ENCODE data around the gene MYRF.
A peak's percentile ranks its signal among the peaks of the same experiment; 100 is the strongest.

The MYRF gene

DNA sequence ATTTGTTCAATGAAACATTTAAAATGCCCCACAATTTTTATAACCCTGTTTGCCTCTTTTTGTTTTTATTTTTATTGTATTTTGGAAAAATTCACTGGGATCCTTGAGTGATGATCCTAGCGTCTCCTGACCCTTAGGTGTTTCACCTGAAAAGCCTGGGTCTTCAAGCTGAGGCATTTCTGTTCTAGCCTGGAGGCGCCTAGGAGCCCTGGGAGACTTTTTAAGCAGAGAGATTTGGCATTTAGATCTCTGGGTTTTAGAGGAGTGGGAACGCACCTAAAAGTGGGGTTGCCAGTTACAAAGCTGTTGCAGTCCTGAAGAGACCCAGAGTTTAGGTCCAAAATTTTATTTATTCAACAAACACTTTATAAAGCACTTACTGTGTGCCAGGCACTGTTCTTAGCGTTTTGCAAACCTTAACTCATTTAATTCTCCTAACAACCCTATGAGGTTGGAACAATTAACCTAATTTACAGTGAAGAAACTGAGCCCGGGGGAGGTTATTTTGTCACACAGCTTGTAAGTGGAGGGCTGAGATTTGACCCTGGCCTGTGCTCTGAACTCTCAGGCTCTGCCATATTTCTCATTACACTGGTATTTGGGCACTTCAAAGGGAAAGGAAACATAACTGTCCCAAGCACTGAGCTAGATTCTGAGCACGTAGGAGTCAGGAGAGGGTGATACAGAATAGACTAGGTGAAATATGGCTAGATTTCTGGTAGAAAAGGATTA is 65.2 kb downstream of the MYRF start:
- no peak for DNase-seq (ENCODE audit: low read depth)

DNA sequence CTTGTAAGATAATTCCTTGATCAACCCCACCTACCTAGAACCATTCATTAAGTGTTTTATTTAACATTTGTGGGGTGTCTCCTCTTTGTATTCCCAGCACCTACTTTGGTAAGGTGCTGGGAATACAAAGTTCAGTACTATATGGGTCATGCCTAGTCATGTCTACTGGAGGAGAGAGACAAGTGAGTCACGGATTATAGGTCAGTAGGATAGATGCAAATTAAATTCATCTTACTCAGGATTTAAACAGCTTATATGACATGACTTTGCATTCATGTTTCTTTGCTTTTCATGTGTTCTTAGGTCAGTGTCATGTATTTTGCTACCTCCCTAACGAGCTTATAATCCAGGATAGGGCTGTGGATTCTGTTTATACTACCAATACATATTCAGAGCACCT is 67.7 kb downstream of the MYRF start:
- DNase-seq (ENCODE audit: low read depth): no peak

DNA sequence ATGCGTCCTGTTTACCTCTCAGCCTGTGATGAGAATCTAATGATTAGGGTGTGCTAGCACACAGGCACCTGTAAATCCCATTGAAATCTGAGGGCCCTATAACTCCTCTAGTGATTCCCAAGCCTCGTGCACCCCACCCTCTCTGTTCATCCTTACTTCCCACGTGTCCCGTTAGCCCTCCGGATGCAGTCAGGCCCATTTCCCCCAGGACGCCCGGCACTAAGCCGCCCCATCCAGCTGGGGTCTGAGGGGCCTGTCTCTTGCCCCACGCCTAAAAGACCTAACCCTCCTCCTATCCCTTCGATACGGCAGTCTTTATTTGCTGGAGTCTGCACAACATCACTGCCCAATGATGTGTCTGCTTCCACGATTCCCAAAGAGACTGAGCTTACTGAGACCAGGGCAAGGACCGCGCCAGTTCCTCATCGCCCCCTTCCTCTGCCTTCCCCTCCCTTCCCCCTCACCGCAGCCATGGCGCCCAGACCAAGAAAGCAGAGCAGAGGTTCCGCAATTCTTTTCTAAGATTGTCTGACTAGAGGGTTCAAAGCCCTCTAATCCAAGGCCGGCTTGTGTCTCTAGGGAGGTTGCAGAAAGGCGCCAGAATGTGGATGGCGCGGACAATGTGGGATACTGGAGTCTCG is 74.6 kb downstream of the MYRF start:
- DNase-seq (ENCODE audit: low read depth): no peak

DNA sequence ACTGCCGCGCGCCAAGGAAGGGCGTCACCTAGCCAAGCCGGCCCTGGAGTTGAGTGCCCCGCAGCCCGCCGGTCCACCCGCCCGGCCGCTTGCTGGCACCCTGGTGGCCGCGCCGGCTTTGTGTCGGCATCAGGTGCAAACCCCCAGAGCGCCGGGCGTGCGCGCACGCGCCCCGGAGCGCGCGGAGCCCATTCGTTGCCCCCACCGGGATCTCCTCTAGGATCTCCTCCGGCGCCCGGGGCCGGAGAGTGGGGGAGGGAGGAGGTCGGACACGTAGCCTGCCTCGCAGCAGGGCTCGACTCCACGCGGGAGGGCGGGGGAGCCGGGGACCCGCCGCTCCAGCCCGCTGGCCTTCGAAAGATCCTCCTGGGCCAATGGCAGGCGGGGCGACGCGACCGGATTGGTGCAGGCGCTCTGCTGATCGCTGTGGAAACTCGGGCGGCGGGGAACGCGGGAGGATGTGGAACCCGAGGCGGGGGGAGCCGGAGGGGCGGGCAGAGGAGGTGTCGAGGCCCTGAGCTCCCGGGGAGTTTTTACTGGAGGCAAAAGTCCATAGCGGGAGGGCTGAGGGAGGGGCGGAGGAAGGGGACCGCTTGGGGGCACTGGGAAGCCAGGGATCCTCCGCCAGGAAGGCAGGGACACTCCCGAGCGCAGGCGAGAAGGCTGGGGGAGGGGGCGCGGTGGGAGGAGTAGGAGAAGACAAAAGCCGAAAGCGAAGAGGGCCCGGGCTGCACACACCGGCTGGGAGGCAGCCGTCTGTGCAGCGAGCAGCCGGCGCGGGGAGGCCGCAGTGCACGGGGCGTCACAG is 75.3 kb downstream of the MYRF start, which contains the start of gene FADS2:
TSS of gene FADS2 (plus strand) at position 730 of the 808 bp plus-strand sequence. CDS start 91 bp downstream, outside the sequence.
- peak; percentile 93 for DNase-seq (ENCODE audit: low read depth)

DNA sequence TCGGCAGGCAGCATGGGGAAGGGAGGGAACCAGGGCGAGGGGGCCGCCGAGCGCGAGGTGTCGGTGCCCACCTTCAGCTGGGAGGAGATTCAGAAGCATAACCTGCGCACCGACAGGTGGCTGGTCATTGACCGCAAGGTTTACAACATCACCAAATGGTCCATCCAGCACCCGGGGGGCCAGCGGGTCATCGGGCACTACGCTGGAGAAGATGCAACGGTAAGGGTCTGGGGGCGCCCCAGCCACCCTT is 75.9 kb downstream of the MYRF start:
- no peak for DNase-seq (ENCODE audit: low read depth)

DNA sequence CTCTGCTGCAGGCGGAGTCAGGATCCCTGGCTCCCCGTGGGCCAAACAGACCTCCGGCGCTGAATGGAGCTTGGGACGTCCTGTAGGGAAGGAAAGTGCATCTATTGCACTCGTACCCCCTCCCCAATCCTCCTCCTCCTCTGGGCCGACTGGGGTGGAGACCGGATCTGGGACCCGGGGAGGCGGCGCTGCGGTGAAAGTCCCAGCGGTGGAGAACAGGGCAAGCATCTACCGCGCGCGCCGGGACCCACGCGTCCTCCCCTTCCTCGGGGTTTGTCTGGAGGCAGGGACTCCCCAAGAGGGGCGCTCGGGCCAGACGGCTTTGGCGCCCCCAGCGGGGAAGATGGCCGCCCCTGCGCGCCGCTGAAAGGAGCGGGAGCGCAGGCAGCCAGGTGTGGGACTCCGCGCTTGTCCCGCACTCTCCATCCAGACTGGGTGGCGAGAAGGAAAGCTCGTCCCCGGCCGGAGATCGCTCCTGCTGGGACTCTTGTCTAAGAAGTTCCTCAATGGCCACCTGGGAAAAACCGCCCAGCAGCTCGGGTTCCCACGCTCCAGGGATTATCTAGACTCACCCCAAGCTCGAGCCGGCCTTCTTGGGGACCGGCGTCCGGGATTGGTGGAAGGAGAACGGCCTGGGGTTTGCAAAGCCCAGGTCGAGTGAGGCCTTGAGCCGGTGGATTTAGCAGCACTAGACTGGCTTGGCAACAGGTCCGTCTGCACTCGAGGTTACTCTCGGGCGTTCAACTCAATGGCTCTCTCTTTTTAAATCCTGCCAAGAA is 76.4 kb downstream of the MYRF start:
- DNase-seq (ENCODE audit: low read depth): no peak

DNA sequence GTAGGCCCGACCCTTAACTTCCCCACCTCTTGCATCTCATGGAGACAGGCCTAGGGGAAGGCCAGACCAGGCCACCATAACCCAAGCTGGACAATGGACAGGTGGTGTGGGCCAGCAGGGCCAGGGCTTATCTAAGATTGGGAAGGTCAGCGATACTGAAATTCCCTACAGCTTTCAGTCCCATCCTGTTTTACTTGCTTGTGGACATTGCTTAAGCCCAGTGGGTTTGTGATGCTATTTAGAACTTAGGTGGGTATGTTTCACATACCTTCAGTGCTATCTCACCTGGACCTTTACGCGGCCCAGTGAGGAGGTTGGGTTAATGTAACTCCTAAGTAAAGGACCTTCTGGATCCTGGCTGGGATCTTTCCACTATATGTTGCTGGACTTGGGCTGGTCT is 77.4 kb downstream of the MYRF start:
- DNase-seq (ENCODE audit: low read depth): no peak

DNA sequence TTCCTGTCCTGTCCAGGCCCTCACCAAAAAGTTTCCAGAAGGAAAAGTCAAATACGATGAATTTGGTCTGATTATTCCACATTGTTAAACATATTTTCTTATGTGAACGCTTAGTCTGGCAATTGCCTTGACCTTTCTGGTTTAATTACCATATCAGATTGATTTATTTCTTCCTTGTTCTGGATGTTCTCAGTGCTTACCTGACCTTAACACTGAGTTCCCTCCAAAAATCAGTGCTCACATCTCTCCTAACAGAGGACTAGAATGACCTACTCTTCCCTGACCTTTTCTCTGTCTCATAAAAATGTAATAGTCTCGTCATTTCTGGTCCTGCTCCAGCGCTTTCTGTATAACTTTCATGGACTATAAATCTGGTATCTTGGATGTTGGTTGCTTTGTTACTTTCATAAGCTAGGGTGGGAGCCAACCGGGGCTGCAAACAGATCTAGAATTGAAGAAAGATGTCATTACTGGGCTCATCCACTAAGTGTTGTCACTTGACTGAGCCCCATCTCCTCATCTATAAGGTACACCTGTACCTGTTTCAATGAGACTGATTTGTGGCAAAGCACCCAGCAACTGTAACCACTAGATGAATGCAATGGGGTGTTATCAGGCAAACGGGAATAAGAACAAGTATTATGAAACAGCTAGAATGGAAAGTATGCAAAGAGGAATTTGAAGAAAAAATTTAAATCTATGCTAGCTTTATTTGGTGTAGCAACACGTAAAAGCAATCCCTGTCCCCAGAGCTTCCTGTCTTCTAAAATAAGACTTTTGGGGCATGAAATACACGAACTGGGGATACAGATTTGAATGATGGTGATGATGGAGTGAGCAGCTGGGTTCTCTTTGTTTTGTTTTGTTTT is 78.0 kb downstream of the MYRF start:
- DNase-seq (ENCODE audit: low read depth): no peak

DNA sequence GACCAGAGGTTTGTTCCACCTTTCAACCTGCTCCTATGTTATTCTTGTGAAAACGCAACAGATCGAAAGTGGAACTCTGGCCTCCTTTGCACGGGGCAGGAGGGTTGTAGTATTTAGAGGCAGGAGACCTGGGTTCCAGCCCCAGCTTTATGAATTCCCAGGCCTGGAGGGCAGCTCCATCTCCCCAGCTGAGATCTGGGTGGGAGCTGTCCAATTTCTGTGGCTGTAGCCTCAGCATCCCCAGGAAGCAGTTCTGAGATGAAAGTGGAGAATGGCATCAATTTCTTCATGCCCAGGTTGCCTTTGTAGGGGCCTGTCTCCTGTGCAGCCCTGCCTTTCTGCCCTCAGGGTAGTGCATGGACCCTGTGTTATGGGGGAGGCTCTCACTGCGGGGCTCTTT is 79.8 kb downstream of the MYRF start:
- DNase-seq (ENCODE audit: low read depth): no peak

DNA sequence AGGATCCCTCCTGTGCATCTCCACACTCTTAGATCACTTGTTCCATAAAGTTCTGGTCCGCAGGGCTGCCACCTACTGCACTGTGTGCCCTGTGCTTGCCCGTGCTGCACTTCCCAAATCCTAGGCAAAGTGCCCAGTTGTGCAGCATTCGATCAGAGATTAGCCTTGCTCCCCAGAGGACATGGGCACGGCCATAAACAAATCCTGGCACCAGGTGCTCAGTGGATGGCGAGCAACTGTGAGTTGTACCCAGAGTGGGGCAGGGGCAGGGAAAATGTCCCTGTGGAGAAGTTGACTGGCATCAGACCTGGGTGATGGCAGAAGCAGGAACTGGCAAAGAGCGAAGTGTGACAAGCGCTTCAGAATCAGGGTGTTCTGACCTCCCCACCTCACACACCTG is 80.3 kb downstream of the MYRF start:
- DNase-seq (ENCODE audit: low read depth): no peak

DNA sequence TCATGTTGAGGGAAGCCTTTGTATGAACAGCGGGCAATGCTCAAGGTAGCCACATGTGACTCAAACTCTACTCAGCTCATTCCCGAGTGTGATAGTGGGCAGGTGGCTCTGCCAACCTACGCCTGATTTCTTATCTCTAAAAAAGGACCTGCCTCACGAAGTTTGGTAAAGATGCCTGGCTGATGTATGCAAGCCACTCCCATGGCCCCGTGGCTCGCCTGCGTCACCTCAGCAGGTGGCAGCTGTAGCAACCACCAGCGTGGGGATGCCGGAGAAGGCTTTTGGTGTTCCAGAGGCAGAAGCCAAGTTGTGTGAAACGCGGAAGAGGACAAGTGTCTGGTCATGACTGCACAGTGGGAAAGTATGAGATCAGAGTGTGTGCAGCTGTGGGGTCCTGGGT is 81.0 kb downstream of the MYRF start:
- no peak for DNase-seq (ENCODE audit: low read depth)

DNA sequence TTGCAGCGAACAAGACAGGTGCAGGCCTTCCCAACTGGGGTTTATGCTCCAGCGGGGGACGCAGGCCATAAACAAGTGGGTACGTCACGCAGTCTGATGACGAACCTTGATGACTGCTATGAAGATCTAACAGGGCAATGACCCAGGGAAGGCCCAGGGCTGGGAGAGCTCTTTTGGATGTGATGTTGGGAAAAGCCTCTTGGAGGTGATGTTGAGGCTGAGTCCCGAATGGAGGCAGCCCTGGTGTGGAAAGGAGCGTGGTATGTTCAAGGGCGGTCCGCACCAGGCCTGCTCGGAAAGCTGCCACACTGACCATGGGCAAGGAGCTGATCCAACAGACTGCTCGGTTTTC is 81.5 kb downstream of the MYRF start:
- no peak for DNase-seq (ENCODE audit: low read depth)

DNA sequence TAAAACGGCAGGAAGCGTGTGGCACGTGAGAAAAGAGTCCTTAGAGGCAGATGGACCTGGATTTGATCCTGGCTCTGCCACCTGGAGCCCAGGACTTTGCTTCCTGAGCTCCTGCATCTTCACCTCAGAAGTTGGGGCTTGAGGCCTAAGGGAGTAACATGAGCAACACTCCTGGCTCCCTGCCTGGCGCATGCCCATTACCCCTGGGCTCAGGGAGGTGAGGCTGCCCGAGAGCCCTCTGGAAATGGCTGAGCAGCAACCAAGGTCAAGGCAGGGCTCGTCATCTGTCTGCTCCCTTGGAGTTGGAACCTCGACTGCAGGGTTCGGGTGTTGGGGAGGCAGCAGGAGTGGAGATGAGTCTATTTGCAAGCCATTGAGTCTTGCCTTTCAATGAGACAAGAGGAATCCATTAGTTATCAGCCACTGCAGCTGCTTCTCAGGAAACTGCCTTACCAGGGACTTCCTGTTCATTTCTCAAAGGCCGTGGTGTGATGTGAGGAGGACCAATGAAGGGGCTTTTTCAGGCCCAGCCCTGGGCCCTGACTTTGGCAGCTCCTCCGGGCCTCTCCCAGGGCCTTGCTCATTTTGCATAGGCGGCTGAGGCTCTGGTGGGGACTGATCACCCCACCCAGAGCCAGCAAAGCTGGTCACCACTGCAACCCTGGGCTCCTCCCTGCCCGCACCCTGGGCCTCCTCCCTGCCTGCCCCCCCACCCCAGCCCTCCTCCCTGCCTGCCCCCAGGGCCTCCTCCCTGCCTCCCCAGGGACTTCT is 82.0 kb downstream of the MYRF start:
- peak; percentile 62 for DNase-seq (ENCODE audit: low read depth)

DNA sequence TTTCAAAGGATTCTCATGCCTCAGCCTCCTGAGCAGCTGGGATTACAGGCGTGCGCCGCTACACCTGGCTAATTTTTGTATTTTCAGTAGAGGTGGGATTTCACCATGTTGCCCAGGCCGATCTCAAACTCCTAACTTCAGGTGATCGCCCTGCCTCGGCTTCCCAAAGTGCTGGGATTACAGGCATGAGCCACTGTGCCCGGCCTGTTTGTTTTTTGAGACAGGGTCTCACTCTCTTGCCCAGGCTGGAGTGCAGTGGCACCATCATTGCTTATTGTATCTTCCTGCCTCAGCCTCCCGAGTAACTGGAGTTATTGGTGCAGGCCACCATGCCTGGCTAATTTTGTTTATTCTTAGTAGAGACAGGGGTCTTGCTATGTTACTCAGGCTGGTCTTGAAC is 83.8 kb downstream of the MYRF start:
- no peak for DNase-seq (ENCODE audit: low read depth)

DNA sequence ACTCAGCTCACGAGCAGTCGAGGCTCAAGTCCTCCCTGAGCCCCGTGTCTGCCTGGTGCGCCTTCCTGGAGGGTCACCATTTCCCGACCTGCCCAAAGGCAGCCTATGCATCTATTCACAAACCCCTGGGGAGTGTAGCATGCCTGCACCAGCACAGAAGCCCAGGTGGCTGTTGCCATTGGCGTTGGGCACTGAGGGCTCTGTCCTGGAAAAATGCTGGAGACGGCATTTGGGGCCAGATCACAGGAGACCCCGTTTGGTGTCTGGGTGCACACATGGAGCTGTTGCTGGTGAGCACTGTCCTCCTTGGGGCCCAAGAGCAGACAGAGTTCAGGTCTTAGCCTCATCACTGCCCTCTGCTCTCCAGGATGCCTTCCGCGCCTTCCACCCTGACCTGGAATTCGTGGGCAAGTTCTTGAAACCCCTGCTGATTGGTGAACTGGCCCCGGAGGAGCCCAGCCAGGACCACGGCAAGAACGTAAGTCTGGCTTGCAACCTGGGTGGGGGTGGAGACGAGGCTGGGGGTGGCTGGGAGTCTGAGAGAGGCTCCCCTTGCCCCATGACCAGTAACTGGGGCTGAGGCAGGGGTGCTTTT is 85.1 kb downstream of the MYRF start:
- no peak for DNase-seq (ENCODE audit: low read depth)
